Upper lobe of left lung (tissue), 6 donors: ENCODE results near the gene SFMBT2. TPM values are rescaled to one million over a fixed set of nuclear protein-coding genes. Genes with fewer than 3 reads are reported as not detected.

Source experiments
- ATAC-seq, 2 donors: fragments of 200-7000 bp; cut with Tn5 transposase; one replicate each; pipeline ENCODE4 v1.9.1; 2022; ENCODE audit warnings: mild to moderate bottlenecking in 2 of 2, moderate library complexity in 2 of 2; ENCODE audit not compliant: low FRiP score in 2 of 2
- DNase-seq, 2 donors: peaks; one replicate each; pipeline ENCODE4 v3.0.0-alpha.2; 2019 to 2020
- H3K27ac ChIP-seq, 4 donors: fragments of 200-600 bp; sonication (generic); one replicate each; pipeline ENCODE4 v1.5.1; 2016 to 2019
- H3K27me3 ChIP-seq, 4 donors: fragments of 200-600 bp; sonication (generic); one replicate each; pipeline ENCODE4 v1.5.1; 2017 to 2019
- H3K36me3 ChIP-seq, 4 donors: fragments of 200-600 bp; sonication (generic); one replicate each; pipeline ENCODE4 v1.5.1; 2016 to 2019
- H3K4me1 ChIP-seq, 4 donors: fragments of 200-600 bp; sonication (generic); one replicate each; pipeline ENCODE4 v1.5.1; 2018 to 2019
- H3K4me3 ChIP-seq, 4 donors: fragments of 200-600 bp; sonication (generic); one replicate each; pipeline ENCODE4 v1.5.1; 2017 to 2019; ENCODE audit warnings: mild to moderate bottlenecking in 2 of 4, moderate library complexity in 1 of 4
- H3K9me3 ChIP-seq, 4 donors: fragments of 200-600 bp; sonication (generic); one replicate each; pipeline ENCODE4 v1.5.1; 2018 to 2019
- CTCF ChIP-seq, 6 experiments: fragments of 450-650 bp in 4 of 6; fragments of 200-600 bp in 2 of 6; sonication (generic) in 2 of 6; IDR thresholded peaks; one replicate each; pipeline ENCODE4 v1.5.1; 2016 to 2019; ENCODE audit warnings: antibody characterized with exemption in 6 of 6
- EP300 ChIP-seq, 4 donors: sonication (generic); formaldehyde crosslinking; IDR thresholded peaks; one replicate each; pipeline ENCODE4 v1.5.1; 2017; ENCODE audit warnings: antibody characterized with exemption in 4 of 4, control low read depth in 2 of 4
- POLR2A ChIP-seq, 4 donors: fragments of 450-650 bp; IDR thresholded peaks; one replicate each; pipeline ENCODE4 v1.5.1; 2016 to 2017; ENCODE audit warnings: antibody characterized with exemption in 4 of 4, mild to moderate bottlenecking in 2 of 4
- POLR2AphosphoS5 ChIP-seq, 2 donors: sonication (generic); formaldehyde crosslinking; IDR thresholded peaks; one replicate each; pipeline ENCODE4 v1.5.1; 2017; ENCODE audit warnings: antibody characterized with exemption in 2 of 2
- WGBS, 2 donors: methylation state at CpG; one replicate each; pipeline ENCODE4 v1.1.5; 2017 to 2018; 5-methylcytosine and 5-hydroxymethylcytosine counted together
- total RNA-seq, 6 donors: library from RNA; depleted of rRNA in 4 of 6; stranded (reverse); fragments of >200 nt in 4 of 6; gene quantifications; one replicate each; pipeline versions ENCODE4 v1.1.0 to v1.2.1, GENCODE V29; 2016 to 2021
- donor health status: DM: no; HTN: no; CAD: no; lungs with moderate emphysema.
- donor health status: DM: no; HTN: yes; CAD: no; lungs with severe emphysema.

The SFMBT2 gene
- total RNA-seq, 6 donors from 2014 or later, result 6.2 to 14.6 (median 10.2) TPM

- Histone ChIP-seq H3K9me3 (no peaks in the 10 kb centered on the region), H3K4me3 (no peak overlapping the region), H3K36me3 (no peaks in the 10 kb centered on the region), H3K4me1 (no peaks in the 10 kb centered on the region), H3K27me3 (no peaks in the 10 kb centered on the region), H3K27ac (no peak overlapping the region)
- WGBS, 2 donors, result 86 to 88% methylated on average over 12 of the region's 12 CpGs
- TF ChIP-seq CTCF (IDR thresholded peaks at IDR 0.05) (no peak), EP300 (IDR thresholded peaks at IDR 0.05) (no peak), POLR2AphosphoS5 (IDR thresholded peaks at IDR 0.05) (no peak), POLR2A (IDR thresholded peaks at IDR 0.05) (no peak)
- no peak for DNase-seq
- no peak for ATAC-seq
Observed at GRCh38 chr10:7441403-7442147, 30.7 kb upstream of the SFMBT2 start.

- Histone ChIP-seq H3K4me1 (no peaks in the 10 kb centered on the region), H3K36me3 (no peaks in the 10 kb centered on the region), H3K27me3 (no peaks in the 10 kb centered on the region), H3K9me3 (no peaks in the 10 kb centered on the region), H3K27ac (no peak overlapping the region), H3K4me3 (no peak overlapping the region)
- 85 to 90% methylated on average over 7 of the region's 7 CpGs for WGBS, 2 donors
- no peak for TF ChIP-seq EP300 (IDR thresholded peaks at IDR 0.05)
- no peak for TF ChIP-seq POLR2A (IDR thresholded peaks at IDR 0.05)
- no peak for TF ChIP-seq POLR2AphosphoS5 (IDR thresholded peaks at IDR 0.05)
- no peak for TF ChIP-seq CTCF (IDR thresholded peaks at IDR 0.05)
- no peak for DNase-seq
- ATAC-seq, result no peak
Observed at GRCh38 chr10:7439696-7440095, 28.9 kb upstream of the SFMBT2 start.

- Histone ChIP-seq H3K36me3 (no peaks in the 10 kb centered on the region), H3K27me3 (no peaks in the 10 kb centered on the region), H3K27ac (no peak overlapping the region), H3K4me3 (no peak overlapping the region), H3K4me1 (peaks cover 0 to 3% (median 0%) of the 10 kb centered on the region in 4 donors), H3K9me3 (no peaks in the 10 kb centered on the region)
- ATAC-seq (no peak), DNase-seq (no peak)
- TF ChIP-seq POLR2AphosphoS5 (IDR thresholded peaks at IDR 0.05) (no peak), CTCF (IDR thresholded peaks at IDR 0.05) (no peak)
- 51 to 59% methylated on average over 19 of the region's 19 CpGs for WGBS, 2 donors
Observed at GRCh38 chr10:7438196-7438986, 27.6 kb upstream of the SFMBT2 start.

- H3K36me3 ChIP-seq, result no peaks in the 10 kb centered on the region
- ATAC-seq (peak in 1 of 2 donors; percentile 58), DNase-seq (no peak)
- no peaks in the 10 kb centered on the region for H3K9me3 ChIP-seq
- H3K4me3 ChIP-seq, result no peak overlapping the region
- WGBS, 2 donors, result 79 to 86% methylated on average over 3 of the region's 3 CpGs
- TF ChIP-seq POLR2AphosphoS5 (IDR thresholded peaks at IDR 0.05), result no peak
- no peak for TF ChIP-seq POLR2A (IDR thresholded peaks at IDR 0.05)
- no peaks in the 10 kb centered on the region for H3K27me3 ChIP-seq
- H3K27ac ChIP-seq, result no peak overlapping the region
- peaks cover 0 to 3% (median 0%) of the 10 kb centered on the region in 4 donors for H3K4me1 ChIP-seq
Observed at GRCh38 chr10:7436490-7437100, 25.8 kb upstream of the SFMBT2 start.

GRCh38 chr10:7435674-7436073 lies 24.8 kb upstream of the SFMBT2 start:
- ATAC-seq, result no peak
- 69 to 82% methylated on average over 2 of the region's 2 CpGs for WGBS, 2 donors

More at GRCh38 chr10:7435674-7436073, 24.8 kb upstream of the SFMBT2 start:
- Histone ChIP-seq H3K36me3 (no peaks in the 10 kb centered on the region), H3K4me1 (peaks cover 0 to 3% (median 0%) of the 10 kb centered on the region in 4 donors), H3K4me3 (no peak overlapping the region), H3K27ac (no peak overlapping the region), H3K27me3 (no peaks in the 10 kb centered on the region), H3K9me3 (no peaks in the 10 kb centered on the region)
- DNase-seq, result no peak
- TF ChIP-seq POLR2A (IDR thresholded peaks at IDR 0.05) (no peak), POLR2AphosphoS5 (IDR thresholded peaks at IDR 0.05) (no peak), CTCF (IDR thresholded peaks at IDR 0.05) (no peak), EP300 (IDR thresholded peaks at IDR 0.05) (no peak)
